Mesenteric fat pad (tissue), 1 donor: Measurements from ENCODE around the gene IL1F10. TPM values are rescaled to one million over a fixed set of nuclear protein-coding genes. Genes with fewer than 3 reads are reported as not detected.

ENCODE experiments used
- DNase-seq: peaks from one replicate; pipeline ENCODE4 v3.0.0-alpha.2; 2020; ENCODE audit warnings: low spot score
- total RNA-seq: library from RNA; stranded (reverse); fragmentation: NEBNext Ultra II Directional; extraction: Animal tissue kit (Norgen Biotek cat#: 25700); gene quantifications from one replicate; pipeline ENCODE4 v1.2.1, GENCODE V29; 2021
- donor health status: DM: yes; HTN: yes; CAD: no.

IL1F10 gene
- total RNA-seq, 1 donor from 2014 or later: not detected

- no peak for DNase-seq
Observed at GRCh38 chr2:113111823-113112287, 44.1 kb downstream of the IL1F10 start.

GRCh38 chr2:113112441-113112840, 44.7 kb downstream of the IL1F10 start:
- DNase-seq: no peak

GRCh38 chr2:113112871-113113270, 45.1 kb downstream of the IL1F10 start:
- no peak for DNase-seq

GRCh38 chr2:113113807-113114206, 46.0 kb downstream of the IL1F10 start:
- DNase-seq: no peak

- DNase-seq: no peak
Observed at GRCh38 chr2:113114224-113114945, 46.6 kb downstream of the IL1F10 start.

GRCh38 chr2:113114996-113115395, 47.2 kb downstream of the IL1F10 start:
- DNase-seq: no peak

GRCh38 chr2:113116100-113116958, 48.6 kb downstream of the IL1F10 start:
- DNase-seq: no peak

GRCh38 chr2:113117541-113118262, 49.9 kb downstream of the IL1F10 start:
- DNase-seq: no peak

GRCh38 chr2:113118263-113118657, 50.5 kb downstream of the IL1F10 start:
- DNase-seq: no peak

- DNase-seq: no peak
Observed at GRCh38 chr2:113119111-113119510, 51.3 kb downstream of the IL1F10 start.

GRCh38 chr2:113120861-113121260, 53.1 kb downstream of the IL1F10 start:
- no peak for DNase-seq

- no peak for DNase-seq
Observed at GRCh38 chr2:113122364-113122763, 54.6 kb downstream of the IL1F10 start.

GRCh38 chr2:113123726-113124125, 56.0 kb downstream of the IL1F10 start:
- no peak for DNase-seq

- DNase-seq: no peak
Observed at GRCh38 chr2:113124181-113124961, 56.6 kb downstream of the IL1F10 start.

Other genes with a start within 250 kb of the IL1F10 start
- 8.2 TPM for gene IL1B, start 231.2 kb upstream of the IL1F10 start, total RNA-seq
- not detected for gene IL37, start 156.8 kb upstream of the IL1F10 start, total RNA-seq
- gene IL36G, start 90.0 kb upstream of the IL1F10 start, total RNA-seq: not detected
- not detected for gene IL36A, start 62.5 kb upstream of the IL1F10 start, total RNA-seq
- gene IL36B, start 15.1 kb upstream of the IL1F10 start, total RNA-seq: not detected
- gene IL36RN, start 8.8 kb upstream of the IL1F10 start, total RNA-seq: not detected
- gene IL1RN, start 59.6 kb downstream of the IL1F10 start, total RNA-seq: 8.9 TPM
- 13.2 TPM for gene PSD4, start 106.0 kb downstream of the IL1F10 start, total RNA-seq
- gene PAX8, start 211.0 kb downstream of the IL1F10 start, total RNA-seq: 5.3 TPM